ENCODE data around the gene CYSTM1. TPM values are rescaled to one million over a fixed set of nuclear protein-coding genes. Genes with fewer than 3 reads are reported as not detected.

CYSTM1 gene
- total RNA-seq, 2 donors from 2014 or later = 56.8 to 97.2 TPM

DNA sequence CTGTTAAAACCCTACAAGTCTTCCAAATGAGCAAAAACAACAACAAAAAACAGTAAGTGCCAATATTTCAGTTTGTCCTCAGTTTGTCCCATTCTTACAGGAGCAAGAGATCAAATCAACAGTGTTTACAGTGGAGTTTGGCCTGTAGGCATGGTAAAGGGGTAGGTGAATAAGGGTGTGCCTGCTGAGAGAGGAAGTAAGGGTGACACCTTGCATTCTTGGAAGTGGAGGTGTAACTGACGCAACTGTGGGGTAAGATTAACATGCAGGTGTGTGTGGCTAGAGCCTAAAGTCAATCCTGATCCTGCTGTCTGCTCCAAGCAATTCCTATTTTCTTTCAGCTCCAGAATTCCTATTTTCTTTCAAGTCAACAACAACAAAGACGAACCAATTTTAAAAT lies 84.5 kb downstream of the CYSTM1 start:
- no peak for DNase-seq

GRCh38 chr5:140260089-140260656 lies 85.2 kb downstream of the CYSTM1 start:
- ATAC-seq (no peak), DNase-seq (no peak)
- Histone ChIP-seq H3K4me3 (no peak overlapping the region), H3K27ac (peak overlapping the region in 1 of 4 donors; percentile 0), H3K4me1 (peaks cover 22% of the 10 kb centered on the region), H3K9me3 (no peaks in the 10 kb centered on the region), H3K27me3 (no peaks in the 10 kb centered on the region), H3K36me3 (replicated peaks in 1 of 2; ENCODE audit: insufficient read depth in 1 of 2, low read depth in 2 of 2) (no peaks in the 10 kb centered on the region)
- no peak for TF ChIP-seq CTCF (IDR thresholded peaks at IDR 0.05)
- no peak for TF ChIP-seq POLR2A (IDR thresholded peaks at IDR 0.05)
- 89 to 98% methylated on average over 2 of the region's 2 CpGs for WGBS, 2 donors
- intact Hi-C loops (cut with DNase I) = no loop called here

More for the DNA sequence above, 84.5 kb downstream of the CYSTM1 start:
- Histone ChIP-seq H3K27ac (no peak overlapping the region), H3K9me3 (no peaks in the 10 kb centered on the region), H3K27me3 (no peaks in the 10 kb centered on the region), H3K36me3 (replicated peaks in 1 of 2; ENCODE audit: insufficient read depth in 1 of 2, low read depth in 2 of 2) (no peaks in the 10 kb centered on the region), H3K4me3 (no peak overlapping the region), H3K4me1 (peaks cover 22% of the 10 kb centered on the region)
- intact Hi-C loops (cut with DNase I) = no loop called here
- no peak for TF ChIP-seq POLR2A (IDR thresholded peaks at IDR 0.05)
- no peak for TF ChIP-seq CTCF (IDR thresholded peaks at IDR 0.05)
- 90 to 92% methylated on average over 2 of the region's 2 CpGs for whole genome bisulfite sequencing, 2 donors
- ATAC-seq = no peak

GRCh38 chr5:140261403-140262171 lies 86.6 kb downstream of the CYSTM1 start:
- no peaks in the 10 kb centered on the region for H3K9me3 ChIP-seq
- no peaks in the 10 kb centered on the region for H3K27me3 ChIP-seq
- no peaks in the 10 kb centered on the region for H3K36me3 ChIP-seq (replicated peaks in 1 of 2; ENCODE audit: insufficient read depth in 1 of 2, low read depth in 2 of 2)
- WGBS, 2 donors = 11 to 16% methylated on average over 8 of the region's 8 CpGs
- H3K4me3 ChIP-seq = no peak overlapping the region
- TF ChIP-seq CTCF (IDR thresholded peaks at IDR 0.05) (peak in 4 of 7 experiments; percentile 16 to 41 (median 32)), POLR2A (IDR thresholded peaks at IDR 0.05) (no peak)
- peaks cover 33% of the 10 kb centered on the region for H3K4me1 ChIP-seq
- intact Hi-C loops (cut with DNase I) = no loop called here
- peak overlapping the region; percentile 3 to 79 (median 74) for H3K27ac ChIP-seq
- ATAC-seq (peak; percentile 99), DNase-seq (peak; percentile 79 to 94 (median 91))

DNA sequence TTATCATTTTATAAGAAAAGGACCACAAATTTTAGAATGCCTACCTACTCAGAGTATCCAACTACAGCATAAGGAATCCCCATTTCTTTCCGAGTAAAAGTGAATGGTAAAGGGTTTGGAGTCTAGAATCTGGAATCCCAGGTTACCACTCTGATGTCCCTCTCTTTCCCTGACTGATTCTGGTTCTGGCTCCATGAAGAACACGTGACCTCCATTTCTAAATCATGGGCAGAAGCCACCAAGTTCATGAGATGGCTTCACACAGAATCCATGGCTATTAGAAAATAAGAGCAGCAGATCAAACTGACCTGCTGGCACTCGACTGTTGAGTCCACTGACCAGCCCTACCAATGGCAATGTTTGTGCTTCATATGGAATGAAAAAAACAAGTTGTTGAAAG lies 87.2 kb downstream of the CYSTM1 start:
- H3K9me3 ChIP-seq = no peaks in the 10 kb centered on the region
- 80 to 85% methylated on average over 3 of the region's 3 CpGs for WGBS, 2 donors
- peak overlapping the region in 3 of 4 donors; percentile 71 to 79 (median 77) for H3K27ac ChIP-seq
- intact Hi-C loops (cut with DNase I) = no loop called here
- no peaks in the 10 kb centered on the region for H3K36me3 ChIP-seq (replicated peaks in 1 of 2; ENCODE audit: insufficient read depth in 1 of 2, low read depth in 2 of 2)
- peaks cover 39% of the 10 kb centered on the region for H3K4me1 ChIP-seq
- TF ChIP-seq POLR2A (IDR thresholded peaks at IDR 0.05) (no peak), CTCF (IDR thresholded peaks at IDR 0.05) (no peak)
- DNase-seq (no peak), ATAC-seq (no peak)
- no peaks in the 10 kb centered on the region for H3K27me3 ChIP-seq
- H3K4me3 ChIP-seq = no peak overlapping the region

Data from body of pancreas (tissue), 4 donors.